HG03045 (cell line): ENCODE results near the gene CCL7.

ENCODE experiments used
- ATAC-seq: cut with Tn5 transposase; IDR thresholded peaks from one replicate; pipeline ENCODE4 v1.9.1; 2021; ENCODE audit warnings: mild to moderate bottlenecking, moderate library complexity; ENCODE audit not compliant: unreplicated experiment

The CCL7 gene

GRCh38 chr17:34246446-34246845, 23.6 kb upstream of the CCL7 start:
- ATAC-seq = no peak

- ATAC-seq = no peak
These were observed 23.1 kb upstream of the CCL7 start for GRCh38 chr17:34246881-34247280.

GRCh38 chr17:34248511-34249024, 21.5 kb upstream of the CCL7 start:
- ATAC-seq = no peak

- ATAC-seq = no peak
These were observed 21.0 kb upstream of the CCL7 start for GRCh38 chr17:34249061-34249460.

GRCh38 chr17:34249478-34249877, 20.5 kb upstream of the CCL7 start:
- no peak for ATAC-seq

GRCh38 chr17:34251186-34251585, 18.8 kb upstream of the CCL7 start:
- no peak for ATAC-seq

- ATAC-seq = no peak
These were observed 18.0 kb upstream of the CCL7 start for GRCh38 chr17:34252095-34252443.

DNA sequence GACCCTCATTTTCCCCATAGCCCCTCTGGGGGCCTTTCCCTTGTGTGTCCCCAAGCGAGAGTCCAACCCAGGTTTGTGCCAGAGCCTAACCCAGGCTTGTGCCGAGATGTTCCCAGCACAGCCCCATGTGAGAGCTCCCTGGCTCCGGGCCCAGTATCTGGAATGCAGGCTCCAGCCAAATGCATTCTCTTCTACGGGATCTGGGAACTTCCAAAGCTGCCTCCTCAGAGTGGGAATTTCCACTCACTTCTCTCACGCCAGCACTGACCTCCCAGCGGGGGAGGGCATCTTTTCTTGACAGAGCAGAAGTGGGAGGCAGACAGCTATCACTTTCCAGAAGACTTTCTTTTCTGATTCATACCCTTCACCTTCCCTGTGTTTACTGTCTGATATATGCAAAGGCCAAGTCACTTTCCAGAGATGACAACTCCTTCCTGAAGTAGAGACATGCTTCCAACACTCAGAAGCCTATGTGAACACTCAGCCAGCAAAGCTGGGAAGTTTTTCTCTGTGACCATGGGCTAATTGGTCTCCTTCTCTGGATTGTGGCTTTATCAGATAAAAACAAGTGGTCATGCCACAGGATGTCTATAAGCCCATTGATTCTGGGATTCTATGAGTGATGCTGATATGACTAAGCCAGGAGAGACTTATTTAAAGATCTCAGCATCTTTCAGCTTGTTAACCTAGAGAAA, 17.4 kb upstream of the CCL7 start:
- no peak for ATAC-seq

DNA sequence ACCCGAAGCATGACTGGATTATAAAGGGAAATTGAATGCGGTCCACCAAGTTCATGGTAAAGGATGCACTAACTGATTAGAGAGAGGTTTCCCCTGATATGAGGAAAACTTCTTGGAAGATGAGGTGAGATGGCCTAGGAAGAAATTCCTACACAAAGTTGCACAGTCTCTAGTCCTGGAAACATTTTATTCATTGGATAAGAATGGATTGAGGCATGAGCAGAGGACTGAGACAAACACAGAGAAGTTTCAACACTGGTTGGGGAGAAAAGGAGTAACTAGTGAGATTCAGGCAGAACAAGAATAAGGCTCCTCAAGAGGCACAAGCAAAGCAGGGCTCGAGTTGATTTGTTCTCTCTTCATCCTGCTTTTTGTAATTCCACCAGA, 16.9 kb upstream of the CCL7 start:
- ATAC-seq = no peak

- no peak for ATAC-seq
These were observed 15.9 kb upstream of the CCL7 start for GRCh38 chr17:34254146-34254545.

- no peak for ATAC-seq
These were observed 15.2 kb upstream of the CCL7 start, which contains the start of gene CCL2 for GRCh38 chr17:34254651-34255380. Gene CCL2, plus strand, starts transcription at chr17:34255285. Its CDS starts 65 bp downstream, at chr17:34255350.

DNA sequence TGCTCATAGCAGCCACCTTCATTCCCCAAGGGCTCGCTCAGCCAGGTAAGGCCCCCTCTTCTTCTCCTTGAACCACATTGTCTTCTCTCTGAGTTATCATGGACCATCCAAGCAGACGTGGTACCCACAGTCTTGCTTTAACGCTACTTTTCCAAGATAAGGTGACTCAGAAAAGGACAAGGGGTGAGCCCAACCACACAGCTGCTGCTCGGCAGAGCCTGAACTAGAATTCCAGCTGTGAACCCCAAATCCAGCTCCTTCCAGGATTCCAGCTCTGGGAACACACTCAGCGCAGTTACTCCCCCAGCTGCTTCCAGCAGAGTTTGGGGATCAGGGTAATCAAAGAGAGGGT, 14.7 kb upstream of the CCL7 start:
- ATAC-seq = no peak

- no peak for ATAC-seq
These were observed 14.2 kb upstream of the CCL7 start for GRCh38 chr17:34255841-34256240.

DNA sequence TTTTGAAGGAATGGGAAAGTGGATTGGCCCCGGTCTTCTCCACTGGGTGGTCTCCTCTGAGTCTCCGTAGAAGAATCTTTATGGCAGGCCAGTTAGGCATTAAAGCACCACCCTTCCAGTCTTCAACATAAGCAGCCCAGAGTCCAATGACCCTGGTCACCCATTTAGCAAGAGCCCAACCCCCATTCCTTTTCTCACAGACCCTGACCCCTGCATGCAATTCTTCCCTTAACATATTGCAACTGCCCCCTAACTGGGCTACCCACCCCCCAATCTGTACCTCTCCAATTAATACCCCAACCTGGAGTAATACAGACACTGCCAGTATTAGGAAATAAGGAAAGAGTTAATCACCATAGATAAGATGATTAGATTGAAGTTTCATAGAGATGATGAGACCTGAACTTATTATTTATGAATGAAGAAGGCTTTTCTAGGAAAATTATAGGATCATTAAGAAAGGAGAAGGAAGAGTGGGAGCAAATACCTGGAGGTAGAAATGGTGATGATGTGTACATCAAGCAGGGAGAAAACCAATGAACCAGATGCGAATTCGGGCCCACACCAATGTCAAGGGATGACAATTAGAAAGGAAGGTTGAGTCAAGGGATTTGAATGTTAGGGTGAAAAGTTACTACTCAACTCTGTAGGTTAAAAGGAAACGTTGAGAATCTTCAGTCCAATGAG, 12.6 kb upstream of the CCL7 start:
- no peak for ATAC-seq

DNA sequence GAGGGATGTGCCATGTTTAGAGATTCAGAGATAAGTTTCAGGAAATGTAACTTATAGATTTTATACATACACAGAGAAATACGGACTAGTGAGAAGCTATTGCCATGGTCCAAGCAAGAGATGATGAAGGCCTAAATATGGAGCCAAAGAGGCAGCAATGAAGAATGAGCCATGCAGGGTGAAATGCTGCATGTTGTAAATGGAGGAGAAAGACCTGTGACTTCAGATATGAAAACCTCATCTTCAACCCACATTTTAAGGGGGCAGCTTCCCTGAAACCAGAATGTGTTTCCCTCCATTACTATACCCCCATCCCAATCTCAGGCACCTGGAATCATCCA, 12.1 kb upstream of the CCL7 start:
- no peak for ATAC-seq

GRCh38 chr17:34259146-34259545, 10.9 kb upstream of the CCL7 start:
- no peak for ATAC-seq

DNA sequence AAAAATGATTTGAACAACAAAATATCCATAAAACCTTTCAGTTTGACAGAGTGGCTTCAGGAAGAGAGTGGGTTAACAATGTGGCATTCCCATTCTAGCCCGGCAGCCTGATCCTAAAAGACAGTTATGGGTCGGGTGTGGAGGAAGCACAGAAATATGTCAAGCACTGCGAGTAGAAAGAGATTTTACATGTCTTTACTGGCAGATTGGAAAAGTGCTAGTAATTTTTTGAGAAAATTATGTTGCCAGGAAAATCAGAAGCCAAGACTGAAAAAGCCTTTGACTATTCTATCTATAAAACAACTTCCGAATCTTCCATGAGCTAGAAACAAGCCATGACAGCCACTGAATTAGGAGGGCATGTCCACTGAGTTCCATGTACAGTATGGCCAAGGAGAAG, 9.2 kb upstream of the CCL7 start:
- ATAC-seq = no peak

DNA sequence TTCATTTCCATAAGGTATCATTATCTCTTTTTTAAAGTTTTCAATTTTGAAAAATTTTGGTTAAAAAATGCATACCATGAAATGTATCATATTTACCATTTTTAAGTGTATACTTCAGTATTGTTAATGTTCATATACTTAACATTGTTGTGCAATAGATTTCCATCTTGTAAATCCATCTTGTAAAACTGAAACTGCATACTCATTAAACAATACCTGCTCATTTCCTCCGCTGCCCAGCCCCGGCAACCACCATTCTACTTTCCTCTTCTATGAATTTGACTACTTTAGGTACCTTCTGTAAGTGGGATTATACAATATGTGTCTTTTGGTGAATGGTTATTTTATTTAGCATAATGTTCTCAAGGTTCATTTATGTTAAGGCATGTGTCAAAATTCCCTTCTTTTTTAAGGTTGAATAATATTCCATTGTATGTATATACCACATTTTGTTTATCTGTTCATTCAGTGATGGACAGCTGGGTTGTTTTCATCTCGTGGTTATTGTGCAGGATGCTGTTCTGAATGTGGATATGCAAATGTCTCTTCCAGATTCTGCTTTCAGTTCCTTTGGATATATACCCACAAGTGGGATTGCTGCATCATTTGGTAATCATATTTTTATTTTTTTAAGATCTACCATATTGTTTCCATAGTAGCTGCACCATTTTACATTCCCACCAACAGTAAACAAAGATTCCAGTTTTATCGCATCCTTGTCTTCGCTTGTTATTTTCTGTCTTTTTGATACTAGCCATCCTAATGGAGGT, 8.3 kb upstream of the CCL7 start:
- ATAC-seq = no peak

GRCh38 chr17:34265711-34266110, 4.3 kb upstream of the CCL7 start:
- no peak for ATAC-seq

DNA sequence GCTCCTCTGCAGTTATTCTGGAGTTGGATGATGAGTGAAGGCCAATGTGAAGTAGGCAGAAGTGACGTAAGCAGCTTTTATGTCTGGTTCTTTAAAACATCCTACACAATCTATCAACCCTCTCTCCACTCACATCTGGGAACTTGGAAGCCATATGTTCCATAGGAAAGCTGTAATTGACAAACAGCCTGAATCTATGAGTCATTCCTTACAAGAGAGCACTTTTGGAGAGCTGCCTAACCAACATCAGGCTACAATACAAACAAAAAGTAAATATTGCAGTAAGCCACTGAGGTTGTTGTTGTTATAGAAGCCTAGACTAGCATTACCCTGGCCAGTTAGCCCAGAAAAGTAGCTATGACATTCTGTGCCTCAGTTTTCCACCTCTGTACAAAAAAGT, 5.9 kb downstream of the CCL7 start:
- no peak for ATAC-seq

DNA sequence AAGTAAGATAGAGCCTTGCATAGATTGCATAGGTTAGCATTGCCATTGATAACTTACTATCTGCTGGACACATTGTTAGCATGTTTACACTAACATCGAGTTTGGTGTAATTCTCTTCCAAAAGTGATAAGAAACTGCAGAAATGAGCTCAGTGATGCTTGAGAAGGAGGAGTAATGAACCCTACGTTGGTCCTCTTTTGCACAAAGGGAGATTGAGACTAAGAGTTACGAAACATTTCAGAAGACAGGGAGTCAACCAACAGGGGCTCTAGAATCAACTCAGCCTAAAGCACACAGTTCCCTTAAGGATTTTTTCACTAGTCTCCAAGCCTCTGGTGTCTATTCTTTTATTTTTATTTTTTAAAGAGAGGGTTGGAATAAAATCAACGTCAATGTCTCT, 6.8 kb downstream of the CCL7 start:
- ATAC-seq = no peak
